Measurements from ENCODE around the gene AHCYL1.

AHCYL1 gene

GRCh38 chr1:110035236-110035752 lies 50.7 kb downstream of the AHCYL1 start:
- DNase-seq (ENCODE audit: low read depth), result peak; percentile 57

DNA sequence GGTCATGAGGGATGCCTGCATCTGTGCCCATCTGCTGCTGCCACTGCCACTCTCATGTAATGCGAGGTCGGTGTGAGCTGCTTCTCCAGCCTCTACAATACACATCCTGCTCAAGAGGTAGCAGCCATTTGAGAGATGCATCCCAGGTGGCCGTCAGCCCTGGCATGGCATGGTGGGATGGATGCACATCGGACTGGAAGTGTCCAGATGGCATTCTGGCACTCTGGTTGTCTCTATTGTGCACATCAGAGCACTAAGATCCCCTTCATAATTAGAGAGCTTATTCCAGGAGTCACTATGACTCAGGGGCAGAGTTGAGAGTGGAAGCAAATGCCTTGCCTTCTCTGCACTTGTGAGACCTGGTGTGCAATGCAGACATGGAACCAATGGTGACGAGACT lies 53.7 kb downstream of the AHCYL1 start:
- DNase-seq (ENCODE audit: low read depth), result no peak

- no peak for DNase-seq (ENCODE audit: low read depth)
These were observed 55.1 kb downstream of the AHCYL1 start for GRCh38 chr1:110039641-110040040.

- no peak for DNase-seq (ENCODE audit: low read depth)
These were observed 56.0 kb downstream of the AHCYL1 start for GRCh38 chr1:110040548-110040947.

GRCh38 chr1:110043016-110043415 lies 58.5 kb downstream of the AHCYL1 start:
- no peak for DNase-seq (ENCODE audit: low read depth)

DNA sequence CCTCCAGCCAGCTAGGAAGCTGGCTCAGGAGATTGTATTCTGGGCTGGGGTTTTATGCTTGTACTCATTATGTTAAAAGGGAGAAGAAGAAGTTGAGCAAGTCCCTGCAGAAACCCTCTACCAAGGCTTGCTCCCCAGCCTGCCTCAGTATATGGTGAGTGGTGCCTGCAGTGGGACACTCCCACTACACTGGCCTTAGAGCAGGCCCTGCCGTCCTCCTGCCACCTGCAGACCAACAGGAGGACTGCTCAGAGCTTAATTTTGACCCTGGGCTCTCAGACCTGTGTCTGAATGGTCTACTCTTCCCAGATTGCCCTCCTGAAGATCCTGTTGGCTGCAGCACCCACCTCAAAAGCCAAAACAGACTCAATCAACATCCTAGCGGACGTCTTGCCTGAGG lies 62.9 kb downstream of the AHCYL1 start:
- no peak for DNase-seq (ENCODE audit: low read depth)

DNA sequence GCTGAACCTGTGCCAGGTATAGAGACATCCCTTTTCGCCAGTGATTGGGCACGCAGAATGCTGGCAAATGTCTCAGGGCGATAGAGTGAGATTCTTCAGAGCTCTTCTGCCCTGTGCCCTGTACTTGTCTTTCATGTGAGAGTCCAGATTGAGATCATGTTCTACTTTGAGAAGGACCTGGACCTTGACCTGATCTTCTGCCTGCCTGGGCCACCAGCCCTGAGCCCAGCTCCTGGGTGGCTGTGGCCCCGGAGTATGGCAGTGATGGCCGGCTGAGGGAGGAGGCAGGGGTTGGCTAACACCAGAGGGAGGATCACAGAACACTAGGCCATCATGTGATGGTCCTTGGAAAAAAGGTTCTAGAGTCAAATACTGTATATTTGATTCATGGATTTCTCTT lies 63.7 kb downstream of the AHCYL1 start:
- DNase-seq (ENCODE audit: low read depth), result no peak

DNA sequence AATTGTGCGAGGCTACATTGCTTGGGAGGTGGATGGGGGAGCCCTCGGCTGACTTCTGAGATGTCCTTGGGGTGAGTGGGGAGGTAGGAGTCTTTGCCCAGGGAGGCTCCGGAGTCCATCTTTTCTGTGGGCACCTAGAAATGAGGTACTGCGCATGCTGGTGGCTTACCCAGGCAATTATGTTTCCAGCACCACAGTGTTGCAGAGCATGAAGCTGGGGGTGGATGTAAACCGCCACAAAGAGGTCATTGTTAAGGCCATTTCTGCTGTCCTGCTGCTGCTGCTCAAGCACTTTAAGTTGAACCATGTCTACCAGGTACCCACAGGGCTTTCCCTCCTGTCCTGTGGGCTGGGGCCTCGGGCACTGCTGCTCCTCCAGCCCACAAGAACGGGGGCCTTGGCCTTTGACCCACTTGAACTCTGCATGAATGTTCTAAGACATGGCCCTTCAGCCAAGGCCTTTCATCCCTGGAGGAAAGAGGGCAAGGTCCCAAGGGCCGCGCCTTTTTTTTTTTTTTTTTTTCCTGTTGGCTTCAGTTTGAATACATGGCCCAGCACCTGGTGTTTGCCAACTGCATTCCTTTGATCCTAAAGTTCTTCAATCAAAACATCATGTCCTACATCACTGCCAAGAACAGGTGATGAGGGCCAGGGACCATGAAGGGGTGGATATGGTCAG lies 64.5 kb downstream of the AHCYL1 start:
- DNase-seq (ENCODE audit: low read depth), result no peak

DNA sequence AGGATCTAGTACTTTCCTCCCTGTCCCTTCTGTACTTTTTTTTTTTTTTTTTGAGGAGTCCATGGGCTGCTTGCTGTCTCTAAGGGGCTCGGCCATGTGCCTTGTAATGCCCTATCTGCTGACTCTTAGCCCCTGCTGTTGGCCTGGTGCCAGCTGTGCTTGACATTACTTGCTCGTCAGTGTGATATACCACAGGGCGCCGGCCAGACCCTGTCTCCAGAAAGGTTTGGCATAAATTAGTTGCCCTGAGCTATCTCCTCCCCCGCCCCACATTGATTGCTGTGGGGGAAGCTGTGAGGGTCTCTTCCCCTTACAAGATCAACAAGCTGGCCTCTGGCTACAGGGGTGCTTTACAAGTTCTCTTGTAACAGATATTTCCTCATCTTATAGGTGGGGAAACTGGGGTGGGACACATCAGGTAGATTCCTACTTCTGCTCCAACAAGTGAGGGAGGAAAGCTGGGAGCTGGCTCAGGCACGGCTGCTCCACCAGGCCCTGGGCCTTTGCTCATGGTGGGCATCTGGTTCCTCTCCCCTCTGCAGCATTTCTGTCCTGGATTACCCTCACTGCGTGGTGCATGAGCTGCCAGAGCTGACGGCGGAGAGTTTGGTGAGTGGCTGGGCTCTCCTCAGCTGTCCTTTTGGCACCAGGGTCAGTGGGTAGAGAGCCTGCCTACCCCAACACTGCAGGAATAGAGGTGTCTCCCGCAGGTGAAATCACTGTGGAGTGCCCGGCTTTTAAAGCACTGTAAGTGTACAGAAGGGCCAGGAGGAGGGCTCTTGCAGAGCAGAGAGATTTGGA lies 65.4 kb downstream of the AHCYL1 start:
- DNase-seq (ENCODE audit: low read depth), result no peak

GRCh38 chr1:110050602-110051261 lies 66.2 kb downstream of the AHCYL1 start:
- DNase-seq (ENCODE audit: low read depth), result peak; percentile 50

- peak; percentile 84 for DNase-seq (ENCODE audit: low read depth)
These were observed 66.7 kb downstream of the AHCYL1 start for GRCh38 chr1:110051262-110051648.

DNA sequence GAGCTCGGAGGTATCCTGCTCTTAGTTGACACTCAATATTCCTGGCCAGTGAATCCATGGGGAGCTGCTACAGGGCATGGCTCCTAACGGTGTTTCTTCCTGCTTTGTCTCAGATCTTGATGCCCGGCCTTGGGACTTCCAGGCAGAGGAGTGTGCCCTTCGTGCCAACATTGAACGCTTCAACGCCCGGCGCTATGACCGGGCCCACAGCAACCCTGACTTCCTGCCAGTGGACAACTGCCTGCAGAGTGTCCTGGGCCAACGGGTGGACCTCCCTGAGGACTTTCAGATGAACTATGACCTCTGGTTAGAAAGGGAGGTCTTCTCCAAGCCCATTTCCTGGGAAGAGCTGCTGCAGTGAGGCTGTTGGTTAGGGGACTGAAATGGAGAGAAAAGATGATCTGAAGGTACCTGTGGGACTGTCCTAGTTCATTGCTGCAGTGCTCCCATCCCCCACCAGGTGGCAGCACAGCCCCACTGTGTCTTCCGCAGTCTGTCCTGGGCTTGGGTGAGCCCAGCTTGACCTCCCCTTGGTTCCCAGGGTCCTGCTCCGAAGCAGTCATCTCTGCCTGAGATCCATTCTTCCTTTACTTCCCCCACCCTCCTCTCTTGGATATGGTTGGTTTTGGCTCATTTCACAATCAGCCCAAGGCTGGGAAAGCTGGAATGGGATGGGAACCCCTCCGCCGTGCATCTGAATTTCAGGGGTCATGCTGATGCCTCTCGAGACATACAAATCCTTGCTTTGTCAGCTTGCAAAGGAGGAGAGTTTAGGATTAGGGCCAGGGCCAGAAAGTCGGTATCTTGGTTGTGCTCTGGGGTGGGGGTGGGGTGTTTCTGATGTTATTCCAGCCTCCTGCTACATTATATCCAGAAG lies 69.2 kb downstream of the AHCYL1 start:
- DNase-seq (ENCODE audit: low read depth), result peak; percentile 63

DNA sequence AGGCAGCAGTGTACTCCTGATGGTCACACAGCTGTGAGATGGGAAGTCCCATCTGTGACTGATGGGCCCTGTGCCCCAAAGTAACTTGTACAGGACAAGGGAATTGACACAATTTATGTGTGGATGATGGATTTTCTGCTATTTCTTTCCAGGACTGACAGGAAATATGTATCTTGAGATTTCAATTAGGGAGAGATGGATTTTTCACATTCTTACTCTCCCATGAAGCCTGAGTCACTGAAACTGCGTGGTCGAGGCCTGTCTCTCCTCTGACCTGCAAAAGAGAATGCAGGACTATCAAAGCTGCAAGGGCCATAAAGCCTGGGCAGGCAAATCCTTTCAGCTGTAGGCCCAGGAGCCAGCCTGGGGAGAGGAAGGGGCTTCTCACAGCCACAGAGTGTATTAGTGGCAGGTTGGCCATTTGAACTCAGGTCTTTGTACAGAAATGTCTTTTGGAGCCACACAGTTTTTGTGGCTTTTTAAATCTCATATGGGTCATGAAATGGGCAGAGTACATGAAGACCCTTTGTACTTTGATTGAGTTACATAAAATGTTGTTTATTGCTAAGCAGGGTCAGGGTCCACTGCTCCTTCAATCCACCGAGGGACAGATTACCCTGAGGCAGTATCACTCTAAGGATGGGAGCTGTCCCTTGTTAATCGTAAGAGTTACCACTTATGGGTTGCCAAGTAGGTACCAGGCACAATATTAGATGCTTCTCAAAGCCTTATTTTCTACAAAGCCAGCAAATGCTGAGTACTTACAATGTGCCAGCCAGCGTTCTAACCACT lies 71.1 kb downstream of the AHCYL1 start:
- peak; percentile 82 for DNase-seq (ENCODE audit: low read depth)

- peak; percentile 68 for DNase-seq (ENCODE audit: low read depth)
These were observed 71.7 kb downstream of the AHCYL1 start for GRCh38 chr1:110056285-110056683.

- peak; percentile 94 for DNase-seq (ENCODE audit: low read depth)
These were observed 72.2 kb downstream of the AHCYL1 start for GRCh38 chr1:110056776-110057175.

GRCh38 chr1:110057963-110058518 lies 73.5 kb downstream of the AHCYL1 start:
- peak; percentile 48 for DNase-seq (ENCODE audit: low read depth)

DNA sequence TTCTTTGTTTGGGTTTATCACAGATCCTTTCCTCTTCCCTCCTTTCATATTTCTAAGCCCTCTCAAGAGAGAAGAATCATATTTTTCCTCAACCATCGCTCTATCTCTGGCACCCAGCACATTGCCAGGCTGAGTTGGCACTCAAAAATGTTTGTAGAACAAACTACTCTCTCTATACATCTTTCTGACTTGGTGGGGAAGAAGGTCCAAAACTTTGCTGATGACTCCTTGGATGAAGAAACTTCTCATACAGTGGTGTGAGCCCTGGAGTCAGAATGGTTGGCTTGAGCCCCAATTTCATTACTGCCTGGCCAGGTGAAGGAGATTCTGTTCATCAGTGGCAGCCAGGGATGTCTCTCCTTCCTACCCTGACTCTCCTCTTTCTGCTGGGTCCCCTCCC lies 74.0 kb downstream of the AHCYL1 start:
- no peak for DNase-seq (ENCODE audit: low read depth)

DNA sequence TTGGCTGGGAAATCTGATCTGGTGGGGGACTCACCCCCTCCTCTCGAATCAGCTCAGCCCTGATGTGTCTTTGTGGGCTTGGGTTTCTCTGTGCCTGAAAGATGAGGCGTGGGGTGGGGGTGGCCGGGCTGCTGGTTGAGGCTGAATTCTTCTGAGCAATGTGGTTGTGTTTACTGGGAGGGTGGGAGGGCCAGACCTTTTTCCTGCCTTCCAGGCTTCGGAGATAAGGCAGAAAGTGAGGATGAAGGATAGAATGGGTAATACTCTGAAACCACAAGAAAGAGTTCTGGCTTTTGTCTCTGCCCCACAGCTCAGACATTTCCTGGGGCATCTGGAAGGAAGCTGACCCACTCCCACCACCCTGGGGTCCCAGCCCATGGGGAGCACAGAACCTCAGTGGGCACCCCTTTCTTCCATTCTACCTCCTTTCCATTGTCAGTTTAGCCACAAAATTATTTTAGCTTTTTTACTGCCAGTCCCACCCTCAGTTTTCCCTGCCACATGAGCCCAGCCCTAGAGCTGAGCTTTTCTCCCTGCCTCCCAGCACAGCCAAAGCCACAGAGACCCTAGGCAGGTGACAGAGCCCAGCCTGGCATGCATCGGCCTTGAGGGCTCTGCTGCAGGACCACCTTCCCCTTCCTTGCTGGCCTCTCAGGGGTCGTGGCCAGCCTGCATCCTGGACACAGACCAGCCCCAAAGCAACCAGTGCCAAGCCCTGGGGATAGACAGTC lies 74.7 kb downstream of the AHCYL1 start:
- peak; percentile 27 for DNase-seq (ENCODE audit: low read depth)

DNA sequence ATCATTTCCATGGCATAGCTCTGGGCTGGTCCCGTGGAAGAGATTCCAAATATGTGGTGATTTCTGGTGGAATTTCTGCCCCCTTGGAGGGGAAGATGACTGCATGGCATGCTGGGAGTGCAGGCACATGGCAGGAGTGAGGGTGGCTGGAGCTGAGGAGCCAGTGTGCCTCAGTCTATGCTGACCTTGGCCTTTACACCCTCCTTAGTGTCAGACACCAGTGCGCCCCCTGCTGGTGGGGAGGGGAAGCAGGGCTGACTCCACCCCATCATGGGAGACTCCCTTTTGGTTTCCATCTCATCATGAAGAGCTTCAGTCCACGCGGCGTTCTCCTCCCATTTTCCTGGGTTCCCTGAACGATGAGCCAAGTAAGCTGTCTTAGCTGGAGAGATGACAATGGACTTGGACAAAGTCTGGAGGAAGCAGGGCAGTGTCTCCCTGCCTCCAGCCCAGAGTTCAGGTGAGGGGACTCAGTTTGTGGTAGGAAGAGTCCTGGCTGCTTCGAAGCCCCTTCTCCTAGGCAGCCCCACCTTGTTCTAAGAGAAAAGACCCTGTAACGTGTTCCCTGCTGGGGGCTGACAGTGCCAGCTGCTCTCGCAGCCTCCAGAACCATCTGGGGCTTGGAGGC lies 75.6 kb downstream of the AHCYL1 start:
- peak; percentile 36 for DNase-seq (ENCODE audit: low read depth)

DNA sequence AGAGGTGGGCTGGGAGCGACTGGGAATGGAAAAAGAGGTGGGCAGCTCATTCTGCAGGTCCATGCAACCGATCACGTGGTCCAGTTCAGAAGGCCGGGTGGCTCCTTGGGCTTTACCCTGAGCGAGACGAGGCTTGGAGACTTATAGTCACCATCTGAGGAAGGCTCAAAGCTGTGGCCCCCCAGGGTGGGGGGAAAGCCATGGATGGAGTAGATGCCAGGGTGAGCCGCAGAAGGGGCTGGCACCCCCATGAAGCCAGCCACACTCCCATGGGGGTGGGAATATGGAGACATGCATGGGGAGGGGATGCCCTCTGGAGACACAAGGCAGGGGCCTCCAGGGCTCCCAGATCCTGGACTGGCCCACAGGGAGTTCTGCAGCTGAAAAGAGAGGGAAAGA lies 76.1 kb downstream of the AHCYL1 start:
- DNase-seq (ENCODE audit: low read depth), result no peak

Measured in EH (cell line).